Measurements from ENCODE around the gene BPIFA3. TPM values are rescaled to one million over a fixed set of nuclear protein-coding genes. Genes with fewer than 3 reads are reported as not detected.

BPIFA3 gene
- total RNA-seq, 1 experiment from 2014 or later = not detected

DNA sequence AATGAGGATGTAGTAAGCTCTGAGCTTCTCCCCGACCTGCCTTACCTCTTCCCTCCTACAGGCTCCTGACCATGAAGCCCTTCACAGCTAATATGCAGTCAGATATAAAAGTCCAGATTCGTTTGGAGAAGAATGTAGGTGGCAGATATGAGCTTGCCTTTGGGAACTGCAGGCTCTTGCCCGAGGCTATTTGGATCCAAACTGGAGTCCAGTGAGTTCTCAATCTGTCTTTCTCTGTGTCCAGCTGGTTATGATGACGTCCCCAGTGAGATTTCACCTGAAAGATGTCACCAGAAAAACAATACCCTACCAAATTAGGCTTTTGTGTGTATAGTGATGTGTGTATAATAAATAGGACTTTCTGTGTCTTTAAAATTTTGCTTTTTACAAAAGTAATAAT lies 14.7 kb upstream of the BPIFA3 start:
- H3K27ac ChIP-seq = no peak overlapping the region
- ChIA-PET POLR2A (ENCODE audit: unreplicated experiment) (no interaction called here), CTCF (no interaction called here)
- no peaks in the 10 kb centered on the region for H3K9me2 ChIP-seq (ENCODE audit: insufficient read depth)
- H3F3A ChIP-seq (ENCODE audit: insufficient read depth, low read depth) = no peaks in the 10 kb centered on the region
- no peak overlapping the region for H2AFZ ChIP-seq
- no peaks in the 10 kb centered on the region for H4K20me1 ChIP-seq (ENCODE audit: insufficient read depth)
- no peaks in the 10 kb centered on the region for H3K36me3 ChIP-seq (ENCODE audit: low read depth)
- H3K9me3 ChIP-seq (ENCODE audit: insufficient read depth, low read depth) = no peaks in the 10 kb centered on the region
- no peak overlapping the region for H3K4me2 ChIP-seq
- intact Hi-C loops (cut with micrococcal nuclease; ENCODE audit: unreplicated experiment) = no loop called here
- TF ChIP-seq, protein P1, sequence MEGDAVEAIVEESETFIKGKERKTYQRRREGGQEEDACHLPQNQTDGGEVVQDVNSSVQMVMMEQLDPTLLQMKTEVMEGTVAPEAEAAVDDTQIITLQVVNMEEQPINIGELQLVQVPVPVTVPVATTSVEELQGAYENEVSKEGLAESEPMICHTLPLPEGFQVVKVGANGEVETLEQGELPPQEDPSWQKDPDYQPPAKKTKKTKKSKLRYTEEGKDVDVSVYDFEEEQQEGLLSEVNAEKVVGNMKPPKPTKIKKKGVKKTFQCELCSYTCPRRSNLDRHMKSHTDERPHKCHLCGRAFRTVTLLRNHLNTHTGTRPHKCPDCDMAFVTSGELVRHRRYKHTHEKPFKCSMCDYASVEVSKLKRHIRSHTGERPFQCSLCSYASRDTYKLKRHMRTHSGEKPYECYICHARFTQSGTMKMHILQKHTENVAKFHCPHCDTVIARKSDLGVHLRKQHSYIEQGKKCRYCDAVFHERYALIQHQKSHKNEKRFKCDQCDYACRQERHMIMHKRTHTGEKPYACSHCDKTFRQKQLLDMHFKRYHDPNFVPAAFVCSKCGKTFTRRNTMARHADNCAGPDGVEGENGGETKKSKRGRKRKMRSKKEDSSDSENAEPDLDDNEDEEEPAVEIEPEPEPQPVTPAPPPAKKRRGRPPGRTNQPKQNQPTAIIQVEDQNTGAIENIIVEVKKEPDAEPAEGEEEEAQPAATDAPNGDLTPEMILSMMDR (conservative IDR thresholded peaks at IDR 0.05) = no peak
- no peaks in the 10 kb centered on the region for H3K4me1 ChIP-seq (replicated peaks; ENCODE audit: insufficient read depth)
- no TSS peak for BruUV-seq (replicated peaks)
- H3K4me3 ChIP-seq = no peak overlapping the region
- peaks cover 91% of the 10 kb centered on the region for H3K27me3 ChIP-seq (ENCODE audit: insufficient read depth, low read depth)
- DNase-seq = no peak
- no peaks in the 10 kb centered on the region for H3K79me2 ChIP-seq (ENCODE audit: low read depth)

DNA sequence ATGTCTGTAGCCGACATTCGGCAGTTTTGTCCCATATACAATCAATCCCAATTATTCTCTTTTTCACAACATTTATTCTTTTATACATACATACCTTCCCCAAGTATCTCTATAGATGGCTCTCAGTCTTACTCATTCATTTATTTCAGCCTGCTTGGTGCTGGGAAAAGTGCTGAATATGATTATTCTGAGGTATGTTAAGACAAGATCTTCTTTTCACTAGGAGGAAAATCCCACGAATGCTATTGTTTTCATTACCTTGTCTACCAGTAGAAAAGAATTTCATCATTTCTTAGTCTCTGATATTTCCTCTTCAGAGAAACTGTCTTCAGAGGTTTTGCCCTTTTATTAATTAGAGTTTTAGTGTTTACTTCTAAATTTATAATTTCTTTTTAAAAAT lies 13.7 kb upstream of the BPIFA3 start:
- no TSS peak for BruUV-seq (replicated peaks)
- Histone ChIP-seq H3K79me2 (ENCODE audit: low read depth) (no peaks in the 10 kb centered on the region), H3K36me3 (ENCODE audit: low read depth) (no peaks in the 10 kb centered on the region), H3K27ac (no peak overlapping the region), H3K4me1 (replicated peaks; ENCODE audit: insufficient read depth) (no peaks in the 10 kb centered on the region), H2AFZ (no peak overlapping the region), H3K4me3 (no peak overlapping the region), H4K20me1 (ENCODE audit: insufficient read depth) (no peaks in the 10 kb centered on the region), H3K27me3 (ENCODE audit: insufficient read depth, low read depth) (peaks cover 83% of the 10 kb centered on the region), H3K9me2 (ENCODE audit: insufficient read depth) (no peaks in the 10 kb centered on the region), H3K9me3 (ENCODE audit: insufficient read depth, low read depth) (no peaks in the 10 kb centered on the region), H3K4me2 (no peak overlapping the region), H3F3A (ENCODE audit: insufficient read depth, low read depth) (no peaks in the 10 kb centered on the region)
- intact Hi-C loops (cut with micrococcal nuclease; ENCODE audit: unreplicated experiment) = no loop called here
- CTCF ChIA-PET = no interaction called here
- DNase-seq = no peak
- POLR2A ChIA-PET (ENCODE audit: unreplicated experiment) = no interaction called here
- no peak for TF ChIP-seq EZH2 (IDR thresholded peaks at IDR 0.05; ENCODE audit: low read depth)
- TF ChIP-seq, protein P1 (conservative IDR thresholded peaks at IDR 0.05) = no peak

DNA sequence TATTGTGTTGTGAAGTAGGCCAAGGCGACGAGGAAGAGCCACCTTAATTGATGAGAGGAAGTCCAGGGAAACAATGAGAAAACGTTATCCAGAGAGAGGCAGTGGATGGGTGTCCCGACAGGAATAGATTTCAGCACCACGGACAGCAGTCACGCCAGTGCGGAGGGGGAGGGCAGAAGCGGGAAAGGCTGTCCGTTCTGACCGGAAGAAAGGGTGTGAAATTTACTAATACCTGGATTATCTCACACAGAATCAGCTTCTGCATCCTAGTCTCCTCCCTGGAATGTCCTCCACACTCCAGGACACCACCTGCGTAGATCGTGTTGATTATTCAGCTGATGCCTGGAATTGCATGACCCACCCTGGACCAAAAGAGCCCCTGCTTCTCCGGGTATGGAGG lies 7.4 kb upstream of the BPIFA3 start:
- Histone ChIP-seq H3K9me3 (ENCODE audit: insufficient read depth, low read depth) (no peaks in the 10 kb centered on the region), H3K4me2 (no peak overlapping the region), H3K79me2 (ENCODE audit: low read depth) (no peaks in the 10 kb centered on the region), H4K20me1 (ENCODE audit: insufficient read depth) (no peaks in the 10 kb centered on the region), H3K4me1 (replicated peaks; ENCODE audit: insufficient read depth) (no peaks in the 10 kb centered on the region), H3K27me3 (ENCODE audit: insufficient read depth, low read depth) (peaks cover 33% of the 10 kb centered on the region), H3F3A (ENCODE audit: insufficient read depth, low read depth) (no peaks in the 10 kb centered on the region), H3K4me3 (no peak overlapping the region), H3K27ac (no peak overlapping the region), H2AFZ (no peak overlapping the region), H3K9me2 (ENCODE audit: insufficient read depth) (no peaks in the 10 kb centered on the region; the same call in 1 of the 2 replicates), H3K36me3 (ENCODE audit: low read depth) (no peaks in the 10 kb centered on the region)
- TF ChIP-seq EZH2 (IDR thresholded peaks at IDR 0.05; ENCODE audit: low read depth) = no peak
- peak; percentile 35 to 57 for DNase-seq
- no TSS peak for BruUV-seq (replicated peaks)
- POLR2A ChIA-PET (ENCODE audit: unreplicated experiment) = no interaction called here
- intact Hi-C loops (cut with micrococcal nuclease; ENCODE audit: unreplicated experiment) = loop anchor here (5.0 kb wide), 1 partner anchor 83 kb away; no protein-coding TSS in a partner anchor
- CTCF ChIA-PET = no interaction called here

DNA sequence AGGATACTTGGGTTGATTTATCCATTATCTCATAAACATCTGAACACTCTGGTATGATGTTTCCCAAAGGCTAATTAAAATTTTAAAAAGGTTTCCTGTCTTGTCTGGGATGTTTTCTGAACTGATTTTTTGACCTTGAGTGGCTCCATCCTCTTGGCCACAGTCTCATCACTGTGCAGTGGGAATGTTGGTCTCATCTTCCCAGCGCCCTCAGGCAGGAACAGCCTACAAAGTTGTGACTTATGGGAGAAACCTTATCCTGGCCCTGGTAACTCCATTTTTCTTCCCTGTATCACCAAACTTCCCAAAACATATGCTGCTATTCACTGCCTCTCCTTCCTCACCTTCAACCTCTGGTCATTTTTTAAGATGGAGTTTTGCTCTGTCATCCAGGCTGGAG lies 6.8 kb upstream of the BPIFA3 start:
- Histone ChIP-seq H3K9me2 (ENCODE audit: insufficient read depth) (no peaks in the 10 kb centered on the region; the same call in 1 of the 2 replicates), H3F3A (ENCODE audit: insufficient read depth, low read depth) (no peaks in the 10 kb centered on the region), H2AFZ (no peak overlapping the region), H3K27me3 (ENCODE audit: insufficient read depth, low read depth) (peaks cover 33% of the 10 kb centered on the region), H3K9me3 (ENCODE audit: insufficient read depth, low read depth) (no peaks in the 10 kb centered on the region), H4K20me1 (ENCODE audit: insufficient read depth) (no peaks in the 10 kb centered on the region), H3K4me2 (no peak overlapping the region), H3K36me3 (ENCODE audit: low read depth) (no peaks in the 10 kb centered on the region), H3K79me2 (ENCODE audit: low read depth) (no peaks in the 10 kb centered on the region), H3K27ac (no peak overlapping the region), H3K4me1 (replicated peaks; ENCODE audit: insufficient read depth) (no peaks in the 10 kb centered on the region), H3K4me3 (no peak overlapping the region)
- intact Hi-C loops (cut with micrococcal nuclease; ENCODE audit: unreplicated experiment) = loop anchor here (5.0 kb wide), 1 partner anchor 82 kb away; no protein-coding TSS in a partner anchor
- CTCF ChIA-PET = no interaction called here
- DNase-seq = peak in 1 of 2 experiments; percentile 20
- no TSS peak for BruUV-seq (replicated peaks)
- TF ChIP-seq, protein P1 (conservative IDR thresholded peaks at IDR 0.05) = no peak
- TF ChIP-seq EZH2 (IDR thresholded peaks at IDR 0.05; ENCODE audit: low read depth) = no peak
- POLR2A ChIA-PET (ENCODE audit: unreplicated experiment) = no interaction called here
